Measurements from ENCODE around the gene UGT1A8. TPM values are rescaled to one million over a fixed set of nuclear protein-coding genes. Genes with fewer than 3 reads are reported as not detected.

Gene UGT1A8
- total and polyA plus RNA-seq, 2 experiments from 2014 or later: 0.45 TPM; not detected in 1

GRCh38 chr2:233605680-233606079 lies 11.8 kb upstream of the UGT1A8 start:
- Histone ChIP-seq H2AFZ (no peak overlapping the region), H3K4me3 (no peak overlapping the region), H3F3A (replicated peaks; ENCODE audit: low read depth) (no peaks in the 10 kb centered on the region), H3K27me3 (ENCODE audit: insufficient read depth) (no peaks in the 10 kb centered on the region), H4K20me1 (replicated peaks; ENCODE audit: insufficient read depth) (no peaks in the 10 kb centered on the region), H3K36me3 (ENCODE audit: insufficient read depth) (no peaks in the 10 kb centered on the region), H3K9me2 (ENCODE audit: insufficient read depth) (no peaks in the 10 kb centered on the region; the same call in 1 of the 2 replicates), H3K27ac (ENCODE audit: low read depth) (no peak overlapping the region), H3K79me2 (replicated peaks; ENCODE audit: insufficient read depth) (no peaks in the 10 kb centered on the region), H3K4me2 (no peak overlapping the region), H3K4me1 (ENCODE audit: insufficient read depth) (no peaks in the 10 kb centered on the region)
- TF ChIP-seq ZNF462 (CRISPR knock-in tag; IDR thresholded peaks at IDR 0.05) (no peak), EZH2phosphoT487 (IDR thresholded peaks at IDR 0.05; ENCODE audit: unreplicated experiment) (no peak), EZH2 (IDR thresholded peaks at IDR 0.05; ENCODE audit: low read depth, unreplicated experiment) (no peak), ZNF331 (CRISPR knock-in tag; IDR thresholded peaks at IDR 0.05; ENCODE audit: low read depth) (no peak), STAT1 (IDR thresholded peaks at IDR 0.05; ENCODE audit: unreplicated experiment) (no peak), CREB1 (CRISPR knock-in tag; IDR thresholded peaks at IDR 0.05; ENCODE audit: low read depth) (no peak), ETS1 (IDR thresholded peaks at IDR 0.05) (no peak)
- Mint-ChIP-seq H3K4me1 (no peaks in the 10 kb centered on the region), H3K27ac (no peak overlapping the region), H3K36me3 (ENCODE audit: low read depth) (no peaks in the 10 kb centered on the region), H3K27me3 (ENCODE audit: insufficient read depth, low read depth, poor library complexity) (peaks cover 2% of the 10 kb centered on the region), H3K4me3 (no peak overlapping the region), H3K9me3 (peaks cover 12% of the 10 kb centered on the region; the same call in 2 of the 3 replicates)
- DNase-seq (ENCODE audit: low spot score) (no peak), ATAC-seq (no peak)
